ENCODE results near the gene MTR.

The MTR gene

DNA sequence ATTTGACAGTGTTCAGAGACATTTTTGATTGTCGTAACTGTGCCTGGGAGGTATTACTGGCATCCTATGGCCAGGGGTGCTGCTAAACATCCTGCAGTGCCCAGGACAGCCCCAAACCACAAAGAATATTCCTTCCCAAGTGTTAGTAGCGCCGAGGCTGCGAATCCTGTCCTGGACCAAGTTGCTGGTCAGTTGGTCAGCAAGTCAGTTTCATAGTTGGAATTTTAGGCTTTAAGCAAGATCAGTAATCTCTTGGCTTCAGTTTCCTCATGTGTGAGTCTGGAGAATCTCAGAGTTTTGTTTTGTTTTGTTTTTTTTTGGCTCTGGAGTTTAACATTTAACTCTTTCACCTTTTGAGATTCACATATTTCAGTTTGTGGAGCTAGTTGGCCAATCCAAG lies 65.0 kb downstream of the MTR start:
- Histone ChIP-seq H3K4me2 (ENCODE audit: low read length) (no peak overlapping the region), H3K36me3 (replicated peaks; ENCODE audit: low read depth, low read length) (peaks cover 61% of the 10 kb centered on the region), H3K4me1 (ENCODE audit: low read length) (no peaks in the 10 kb centered on the region), H3K27ac (ENCODE audit: low read length) (no peak overlapping the region), H3K9me3 (ENCODE audit: insufficient read depth, low read length) (no peaks in the 10 kb centered on the region), H4K20me1 (ENCODE audit: insufficient read depth, low read length) (no peaks in the 10 kb centered on the region), H3K4me3 (ENCODE audit: low read length) (no peak overlapping the region), H2AFZ (ENCODE audit: low read depth, low read length) (no peak overlapping the region), H3K27me3 (ENCODE audit: low read depth, low read length) (no peaks in the 10 kb centered on the region), H3K9ac (ENCODE audit: low read length) (no peak overlapping the region), H3K79me2 (ENCODE audit: low read length) (no peaks in the 10 kb centered on the region)
- TF ChIP-seq, protein P1, sequence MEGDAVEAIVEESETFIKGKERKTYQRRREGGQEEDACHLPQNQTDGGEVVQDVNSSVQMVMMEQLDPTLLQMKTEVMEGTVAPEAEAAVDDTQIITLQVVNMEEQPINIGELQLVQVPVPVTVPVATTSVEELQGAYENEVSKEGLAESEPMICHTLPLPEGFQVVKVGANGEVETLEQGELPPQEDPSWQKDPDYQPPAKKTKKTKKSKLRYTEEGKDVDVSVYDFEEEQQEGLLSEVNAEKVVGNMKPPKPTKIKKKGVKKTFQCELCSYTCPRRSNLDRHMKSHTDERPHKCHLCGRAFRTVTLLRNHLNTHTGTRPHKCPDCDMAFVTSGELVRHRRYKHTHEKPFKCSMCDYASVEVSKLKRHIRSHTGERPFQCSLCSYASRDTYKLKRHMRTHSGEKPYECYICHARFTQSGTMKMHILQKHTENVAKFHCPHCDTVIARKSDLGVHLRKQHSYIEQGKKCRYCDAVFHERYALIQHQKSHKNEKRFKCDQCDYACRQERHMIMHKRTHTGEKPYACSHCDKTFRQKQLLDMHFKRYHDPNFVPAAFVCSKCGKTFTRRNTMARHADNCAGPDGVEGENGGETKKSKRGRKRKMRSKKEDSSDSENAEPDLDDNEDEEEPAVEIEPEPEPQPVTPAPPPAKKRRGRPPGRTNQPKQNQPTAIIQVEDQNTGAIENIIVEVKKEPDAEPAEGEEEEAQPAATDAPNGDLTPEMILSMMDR (IDR thresholded peaks at IDR 0.05; ENCODE audit: low read depth, low read length) = no peak
- TF ChIP-seq EZH2phosphoT487 (IDR thresholded peaks at IDR 0.05; ENCODE audit: low read depth) = no peak

DNA sequence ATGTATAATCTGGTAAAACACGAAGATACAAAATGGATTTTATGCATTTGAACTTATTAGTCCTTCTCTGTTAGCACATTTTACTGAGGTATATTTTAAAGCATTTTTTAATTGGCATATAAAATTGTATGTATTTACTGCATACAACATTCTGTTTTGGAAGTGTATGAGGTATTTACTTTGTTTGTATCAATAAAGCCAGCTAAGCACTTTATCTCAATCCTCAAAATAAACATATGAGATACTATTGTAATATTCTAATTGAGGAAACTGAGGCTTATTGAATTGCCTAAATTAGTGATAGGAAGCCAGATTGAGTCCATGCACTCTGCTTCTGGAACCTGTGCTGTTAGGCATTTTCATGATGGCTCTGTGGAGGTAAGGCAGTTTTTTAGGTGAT lies 65.6 kb downstream of the MTR start:
- Histone ChIP-seq H3K4me3 (ENCODE audit: low read length) (no peak overlapping the region), H3K4me1 (ENCODE audit: low read length) (no peaks in the 10 kb centered on the region), H3K4me2 (ENCODE audit: low read length) (no peak overlapping the region), H2AFZ (ENCODE audit: low read depth, low read length) (no peak overlapping the region), H3K9ac (ENCODE audit: low read length) (no peak overlapping the region), H4K20me1 (ENCODE audit: insufficient read depth, low read length) (no peaks in the 10 kb centered on the region), H3K36me3 (replicated peaks; ENCODE audit: low read depth, low read length) (peaks cover 58% of the 10 kb centered on the region), H3K27ac (ENCODE audit: low read length) (no peak overlapping the region), H3K27me3 (ENCODE audit: low read depth, low read length) (no peaks in the 10 kb centered on the region), H3K9me3 (ENCODE audit: insufficient read depth, low read length) (no peaks in the 10 kb centered on the region), H3K79me2 (ENCODE audit: low read length) (no peaks in the 10 kb centered on the region)
- TF ChIP-seq, protein P1 (IDR thresholded peaks at IDR 0.05; ENCODE audit: low read depth, low read length) = no peak
- TF ChIP-seq EZH2phosphoT487 (IDR thresholded peaks at IDR 0.05; ENCODE audit: low read depth) = no peak

DNA sequence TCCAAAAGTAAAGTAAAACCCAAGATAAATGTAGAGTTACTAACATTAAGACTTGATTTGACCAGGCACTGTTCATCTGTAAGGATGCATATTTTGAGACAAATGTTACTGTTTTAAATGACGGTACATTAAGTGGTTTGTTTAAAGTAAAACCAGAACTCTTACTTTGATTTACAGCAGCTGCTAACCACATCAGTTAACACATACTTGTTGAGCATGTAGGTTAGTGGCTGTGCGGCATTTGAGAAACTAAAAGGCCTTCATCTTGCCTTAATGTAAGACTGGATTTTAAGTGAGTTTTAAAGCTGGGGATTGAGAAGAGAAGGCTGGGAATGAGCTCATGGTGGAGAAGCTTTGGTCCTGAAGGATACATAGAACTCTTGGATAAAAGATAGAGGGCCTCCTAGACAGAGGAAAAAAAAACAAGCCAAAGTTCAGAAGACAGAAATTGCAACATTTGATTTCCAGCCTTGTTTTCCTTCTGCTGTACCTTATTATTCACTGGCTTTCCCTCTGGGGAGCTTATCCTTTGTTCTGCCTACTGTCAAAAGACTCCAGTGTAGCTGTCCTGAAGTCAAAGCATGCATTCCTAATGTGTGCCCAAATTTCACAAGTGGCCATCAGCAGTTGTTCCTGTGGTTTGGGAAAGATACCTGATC lies 66.6 kb downstream of the MTR start:
- H3K36me3 ChIP-seq (replicated peaks; ENCODE audit: low read depth, low read length) = peaks cover 62% of the 10 kb centered on the region

DNA sequence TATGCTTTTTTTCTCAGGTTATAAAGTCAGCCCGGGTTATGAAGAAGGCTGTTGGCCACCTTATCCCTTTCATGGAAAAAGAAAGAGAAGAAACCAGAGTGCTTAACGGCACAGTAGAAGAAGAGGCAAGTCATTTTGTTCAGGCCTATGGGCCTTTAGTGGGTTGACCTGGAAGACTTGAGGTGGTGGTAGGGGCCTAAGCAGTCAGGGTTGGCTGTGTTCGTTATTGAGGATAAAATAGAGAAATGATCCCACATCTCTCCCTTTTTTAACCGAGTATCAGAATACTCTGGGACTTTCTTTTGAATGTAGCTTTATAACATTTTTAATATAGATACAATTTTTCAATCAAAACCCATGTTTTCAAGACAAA lies 67.1 kb downstream of the MTR start:
- H3K36me3 ChIP-seq (replicated peaks; ENCODE audit: low read depth, low read length) = peaks cover 67% of the 10 kb centered on the region
- no peak overlapping the region for H3K9ac ChIP-seq (ENCODE audit: low read length)
- H3K27ac ChIP-seq (ENCODE audit: low read length) = no peak overlapping the region

More for the DNA sequence above, 66.6 kb downstream of the MTR start:
- Histone ChIP-seq H3K9ac (ENCODE audit: low read length) (no peak overlapping the region), H3K4me1 (ENCODE audit: low read length) (no peaks in the 10 kb centered on the region), H3K4me3 (ENCODE audit: low read length) (no peak overlapping the region), H4K20me1 (ENCODE audit: insufficient read depth, low read length) (no peaks in the 10 kb centered on the region), H2AFZ (ENCODE audit: low read depth, low read length) (no peak overlapping the region), H3K27ac (ENCODE audit: low read length) (no peak overlapping the region), H3K27me3 (ENCODE audit: low read depth, low read length) (no peaks in the 10 kb centered on the region), H3K79me2 (ENCODE audit: low read length) (no peaks in the 10 kb centered on the region), H3K9me3 (ENCODE audit: insufficient read depth, low read length) (no peaks in the 10 kb centered on the region), H3K4me2 (ENCODE audit: low read length) (no peak overlapping the region)
- no peak for TF ChIP-seq EZH2phosphoT487 (IDR thresholded peaks at IDR 0.05; ENCODE audit: low read depth)
- TF ChIP-seq, protein P1 (IDR thresholded peaks at IDR 0.05; ENCODE audit: low read depth, low read length) = no peak

More for the DNA sequence above, 67.1 kb downstream of the MTR start:
- no peak overlapping the region for H3K4me2 ChIP-seq (ENCODE audit: low read length)
- H4K20me1 ChIP-seq (ENCODE audit: insufficient read depth, low read length) = no peaks in the 10 kb centered on the region
- H3K9me3 ChIP-seq (ENCODE audit: insufficient read depth, low read length) = no peaks in the 10 kb centered on the region
- no peaks in the 10 kb centered on the region for H3K4me1 ChIP-seq (ENCODE audit: low read length)
- TF ChIP-seq, protein P1 (IDR thresholded peaks at IDR 0.05; ENCODE audit: low read depth, low read length) = no peak
- TF ChIP-seq EZH2phosphoT487 (IDR thresholded peaks at IDR 0.05; ENCODE audit: low read depth) = no peak
- no peak overlapping the region for H3K4me3 ChIP-seq (ENCODE audit: low read length)
- no peaks in the 10 kb centered on the region for H3K79me2 ChIP-seq (ENCODE audit: low read length)
- H3K27me3 ChIP-seq (ENCODE audit: low read depth, low read length) = no peaks in the 10 kb centered on the region
- no peak overlapping the region for H2AFZ ChIP-seq (ENCODE audit: low read depth, low read length)
